ENCODE measurements around the gene TGFA. TPM values are rescaled to one million over a fixed set of nuclear protein-coding genes. Genes with fewer than 3 reads are reported as not detected.

TGFA gene
- total RNA-seq, 1 donor: not detected

- no peak for TF ChIP-seq CTCF (IDR thresholded peaks at IDR 0.05; ENCODE audit: extremely low read depth, low read depth, low read length)
- Histone ChIP-seq H3K27ac (ENCODE audit: low read depth, low read length) (no peak overlapping the region), H3K4me3 (ENCODE audit: insufficient read depth, low read length) (no peak overlapping the region), H3K79me2 (ENCODE audit: insufficient read depth, low read length) (no peaks in the 10 kb centered on the region), H3K4me2 (ENCODE audit: insufficient read depth, low read length) (no peak overlapping the region), H3K27me3 (ENCODE audit: insufficient read depth, low read length) (peaks cover 18% of the 10 kb centered on the region), H3K4me1 (ENCODE audit: insufficient read depth, low read length) (no peaks in the 10 kb centered on the region), H3K9me3 (ENCODE audit: low read depth, low read length) (no peaks in the 10 kb centered on the region), H2AFZ (ENCODE audit: low read length) (no peak overlapping the region), H3K36me3 (ENCODE audit: insufficient read depth, low read length) (no peaks in the 10 kb centered on the region), H4K20me1 (ENCODE audit: insufficient read depth, low read length) (no peaks in the 10 kb centered on the region)
- DNase-seq (ENCODE audit: insufficient read length, low spot score, missing footprints): no peak
These were observed 142.0 kb downstream of the TGFA start for GRCh38 chr2:70411483-70412125.

DNA sequence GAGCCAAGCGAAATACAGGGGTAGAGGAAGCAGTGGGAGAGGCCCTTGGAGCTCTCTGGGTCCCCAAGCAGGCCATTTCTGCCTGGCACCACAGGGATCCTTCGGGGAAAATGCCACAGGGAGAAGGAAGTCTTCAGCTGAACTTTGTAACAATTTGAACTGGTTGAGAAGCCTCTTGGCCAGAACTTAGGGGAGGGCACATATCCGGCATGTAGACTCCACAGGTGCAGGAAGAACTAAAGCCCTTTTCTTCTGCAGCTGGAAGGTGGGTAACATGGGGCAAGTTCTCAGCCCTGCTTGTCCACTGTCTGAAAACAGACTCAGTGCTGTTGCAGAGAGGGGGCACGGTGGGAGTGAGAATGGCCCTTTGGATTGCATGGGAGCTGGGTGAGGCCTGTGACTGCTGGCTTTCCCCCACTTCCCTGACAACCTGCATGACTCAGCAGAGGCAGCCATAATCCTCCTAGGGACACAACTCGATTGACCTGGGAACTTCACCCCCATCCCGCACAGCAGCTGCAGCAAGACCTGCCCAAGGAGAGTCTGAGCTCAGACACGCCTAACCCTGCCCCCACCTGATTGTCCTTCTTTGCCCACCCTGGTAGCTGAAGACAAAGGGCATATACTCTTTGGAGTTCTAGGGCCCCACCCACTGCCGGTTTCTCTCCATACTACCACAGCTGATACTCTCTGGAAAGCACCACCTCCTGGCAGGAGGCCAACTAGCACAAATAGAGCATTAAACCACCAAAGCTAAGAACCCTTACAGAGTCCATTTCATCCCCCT lies 150.2 kb downstream of the TGFA start:
- Histone ChIP-seq H3K27ac (ENCODE audit: low read depth, low read length) (no peak overlapping the region), H3K36me3 (ENCODE audit: insufficient read depth, low read length) (no peaks in the 10 kb centered on the region), H3K79me2 (ENCODE audit: insufficient read depth, low read length) (no peaks in the 10 kb centered on the region), H4K20me1 (ENCODE audit: insufficient read depth, low read length) (no peaks in the 10 kb centered on the region), H2AFZ (ENCODE audit: low read length) (no peak overlapping the region), H3K9me3 (ENCODE audit: low read depth, low read length) (no peaks in the 10 kb centered on the region), H3K27me3 (ENCODE audit: insufficient read depth, low read length) (peaks cover 3% of the 10 kb centered on the region), H3K4me1 (ENCODE audit: insufficient read depth, low read length) (no peaks in the 10 kb centered on the region), H3K4me2 (ENCODE audit: insufficient read depth, low read length) (no peak overlapping the region), H3K4me3 (ENCODE audit: insufficient read depth, low read length) (no peak overlapping the region)
- no peak for DNase-seq (ENCODE audit: insufficient read length, low spot score, missing footprints)
- TF ChIP-seq CTCF (IDR thresholded peaks at IDR 0.05; ENCODE audit: extremely low read depth, low read depth, low read length): no peak

DNA sequence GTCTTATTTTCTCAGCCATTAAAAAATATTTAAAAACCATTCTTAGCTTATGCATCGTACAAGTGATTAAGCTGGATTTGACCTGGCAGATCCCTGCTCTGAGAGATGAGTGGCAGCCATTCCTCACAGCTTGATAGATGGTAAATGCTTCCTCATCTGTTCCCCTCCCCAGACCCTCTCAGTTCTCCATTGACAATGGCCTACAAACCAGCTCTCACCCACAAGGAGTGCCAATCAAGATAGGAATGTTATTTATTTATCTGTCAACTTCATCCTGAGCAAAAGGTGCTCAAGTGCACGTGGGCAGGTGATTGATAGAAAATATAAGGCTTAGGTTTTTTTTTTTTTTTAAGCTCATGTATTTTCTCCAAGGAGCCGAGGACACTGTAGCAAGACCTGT lies 153.1 kb downstream of the TGFA start:
- Histone ChIP-seq H3K4me1 (ENCODE audit: insufficient read depth, low read length) (no peaks in the 10 kb centered on the region), H3K27ac (ENCODE audit: low read depth, low read length) (no peak overlapping the region), H4K20me1 (ENCODE audit: insufficient read depth, low read length) (no peaks in the 10 kb centered on the region), H3K4me3 (ENCODE audit: insufficient read depth, low read length) (no peak overlapping the region), H3K27me3 (ENCODE audit: insufficient read depth, low read length) (peaks cover 3% of the 10 kb centered on the region), H3K9me3 (ENCODE audit: low read depth, low read length) (no peaks in the 10 kb centered on the region), H2AFZ (ENCODE audit: low read length) (no peak overlapping the region), H3K79me2 (ENCODE audit: insufficient read depth, low read length) (no peaks in the 10 kb centered on the region), H3K36me3 (ENCODE audit: insufficient read depth, low read length) (no peaks in the 10 kb centered on the region), H3K4me2 (ENCODE audit: insufficient read depth, low read length) (no peak overlapping the region)
- TF ChIP-seq CTCF (IDR thresholded peaks at IDR 0.05; ENCODE audit: extremely low read depth, low read depth, low read length): no peak
- no peak for DNase-seq (ENCODE audit: insufficient read length, low spot score, missing footprints)

DNA sequence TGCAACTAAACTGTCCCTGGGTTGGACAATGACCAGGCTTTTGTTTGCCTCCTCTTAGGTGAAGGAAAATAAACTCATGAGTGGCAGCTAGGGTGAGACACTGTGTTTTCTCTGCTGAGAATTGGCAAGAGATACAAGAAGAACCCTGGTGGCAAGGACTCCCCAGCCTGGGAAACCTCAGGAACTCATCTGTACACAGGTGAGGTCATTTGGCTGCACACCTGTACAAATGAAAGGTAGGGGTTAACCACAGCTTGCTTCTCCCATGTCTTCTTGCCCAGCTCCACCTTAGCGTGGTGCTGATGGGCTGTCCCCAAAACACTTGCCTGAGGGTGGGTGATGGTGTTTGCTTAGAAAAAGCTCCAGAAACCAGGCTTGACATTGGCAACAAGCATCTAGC lies 154.6 kb downstream of the TGFA start:
- H3K4me3 ChIP-seq (ENCODE audit: insufficient read depth, low read length): no peak overlapping the region
- H3K36me3 ChIP-seq (ENCODE audit: insufficient read depth, low read length): no peaks in the 10 kb centered on the region
- no peaks in the 10 kb centered on the region for H4K20me1 ChIP-seq (ENCODE audit: insufficient read depth, low read length)
- H3K79me2 ChIP-seq (ENCODE audit: insufficient read depth, low read length): no peaks in the 10 kb centered on the region
- no peak for TF ChIP-seq CTCF (IDR thresholded peaks at IDR 0.05; ENCODE audit: extremely low read depth, low read depth, low read length)
- no peaks in the 10 kb centered on the region for H3K4me1 ChIP-seq (ENCODE audit: insufficient read depth, low read length)
- H3K27me3 ChIP-seq (ENCODE audit: insufficient read depth, low read length): peaks cover 7% of the 10 kb centered on the region
- no peak overlapping the region for H2AFZ ChIP-seq (ENCODE audit: low read length)
- no peak overlapping the region for H3K4me2 ChIP-seq (ENCODE audit: insufficient read depth, low read length)
- no peak for DNase-seq (ENCODE audit: insufficient read length, low spot score, missing footprints)
- no peaks in the 10 kb centered on the region for H3K9me3 ChIP-seq (ENCODE audit: low read depth, low read length)
- H3K27ac ChIP-seq (ENCODE audit: low read depth, low read length): no peak overlapping the region
